ENCODE data around the gene SLC35G4. TPM values are rescaled to one million over a fixed set of nuclear protein-coding genes. Genes with fewer than 3 reads are reported as not detected.

The SLC35G4 gene
- total RNA-seq, 1 experiment from 2014 or later = not detected

Small RNA genes within 50 kb of the gene (small RNA-seq; reads per million reads assigned to genes)
- gene AP001120.4 = 0 reads per million in 2 experiments

Other genes starting within 250 kb of the SLC35G4 start
- gene GNAL, start 79.7 kb downstream of the SLC35G4 start, total RNA-seq (2014; rRNA removed; shearing (Covaris generic)) = 18.8 and 27.4 TPM in 2 replicates
- gene CHMP1B, start 241.8 kb downstream of the SLC35G4 start, total RNA-seq (2014; rRNA removed; shearing (Covaris generic)) = 163 and 180 TPM in 2 replicates

Data from SK-MEL-5 (cell line).